Measurements from ENCODE around the gene IGFL4.

- TF ChIP-seq RFX1 (IDR thresholded peaks at IDR 0.05) (no peak), ZBTB33 (CRISPR knock-in tag; IDR thresholded peaks at IDR 0.05) (no peak), CUX1 (CRISPR knock-in tag; IDR thresholded peaks at IDR 0.05) (no peak), POU5F1 (IDR thresholded peaks at IDR 0.05; ENCODE audit: borderline replicate concordance, low read depth, low read length, partially characterized antibody) (no peak), ZFX (CRISPR knock-in tag; IDR thresholded peaks at IDR 0.05) (no peak), ZC3H11A (IDR thresholded peaks at IDR 0.05; ENCODE audit: low read depth, low read length) (no peak)
These were observed 35.5 kb upstream of the IGFL4 start for GRCh38 chr19:46076031-46076880.
